BLaER1 treated with 17β-estradiol and CSF1 and Interleukin-3, amounts not matched to agents 10 nM and 100 nM (cell line): ENCODE measurements around the gene SARS1.
A peak's percentile ranks its signal among the peaks of the same experiment; 100 is the strongest.

ENCODE experiments used
- H3K27ac ChIP-seq, 11 experiments: shearing (Covaris generic); formaldehyde crosslinking; 2 replicates each; pipeline ENCODE4 v1.8.1; 2022
- H3K27me3 ChIP-seq, 11 experiments: shearing (Covaris generic); formaldehyde crosslinking; 2 replicates each; pipeline ENCODE4 v1.8.1; 2022
- H3K36me3 ChIP-seq, 11 experiments: shearing (Covaris generic); formaldehyde crosslinking; 2 replicates each; pipeline ENCODE4 v1.8.1; 2022
- H3K4me1 ChIP-seq, 10 experiments: shearing (Covaris generic); formaldehyde crosslinking; 2 replicates each; pipeline ENCODE4 v1.8.1; 2022
- H3K4me2 ChIP-seq, 11 experiments: shearing (Covaris generic); formaldehyde crosslinking; 2 replicates each; pipeline ENCODE4 v1.8.1; 2022
- H3K4me3 ChIP-seq, 10 experiments: shearing (Covaris generic); formaldehyde crosslinking; 2 replicates each; pipeline ENCODE4 v1.8.1; 2022
- H3K9ac ChIP-seq, 11 experiments: shearing (Covaris generic); formaldehyde crosslinking; 2 replicates each; pipeline ENCODE4 v1.8.1; 2022
- H3K9me3 ChIP-seq, 11 experiments: shearing (Covaris generic); formaldehyde crosslinking; replicated peaks in 1 of 11; 2 replicates each; pipeline ENCODE4 v1.8.1; 2022
- H4K20me1 ChIP-seq, 11 experiments: shearing (Covaris generic); formaldehyde crosslinking; 2 replicates each; pipeline ENCODE4 v1.8.1; 2022
- Cebpa-rat ChIP-seq, 11 experiments: shearing (Covaris generic); IDR thresholded peaks; 2 replicates each; pipeline ENCODE4 v1.8.1; 2022

SARS1 gene

DNA sequence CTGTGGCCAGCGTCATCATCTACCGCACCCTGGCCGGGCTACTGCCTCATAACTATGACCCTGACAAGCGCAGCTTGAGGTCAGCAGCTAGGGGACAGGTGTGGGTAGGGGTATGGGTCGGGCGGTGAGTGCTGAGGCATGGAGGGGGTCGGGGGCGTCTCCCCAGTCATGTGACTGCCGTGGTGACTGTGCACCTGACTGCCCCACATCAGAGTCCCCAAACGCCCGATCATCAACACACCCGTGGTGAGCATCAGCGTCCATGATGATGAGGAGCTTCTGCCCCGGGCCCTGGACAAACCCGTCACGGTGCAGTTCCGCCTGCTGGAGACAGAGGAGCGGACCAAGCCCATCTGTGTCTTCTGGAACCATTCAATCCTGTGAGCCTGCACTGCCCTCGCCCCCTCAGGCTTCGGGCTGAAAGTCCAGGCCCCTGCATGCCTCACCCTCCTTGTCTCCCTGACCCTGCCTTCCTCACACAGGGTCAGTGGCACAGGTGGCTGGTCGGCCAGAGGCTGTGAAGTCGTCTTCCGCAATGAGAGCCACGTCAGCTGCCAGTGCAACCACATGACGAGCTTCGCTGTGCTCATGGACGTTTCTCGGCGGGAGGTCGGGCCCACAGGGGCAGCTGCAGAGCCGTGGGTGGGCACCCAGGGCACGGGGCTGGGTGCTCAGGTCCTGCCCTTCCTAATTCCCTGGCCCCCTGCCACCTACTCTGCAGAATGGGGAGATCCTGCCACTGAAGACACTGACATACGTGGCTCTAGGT lies 55.7 kb downstream of the SARS1 start:
- H3K9ac ChIP-seq: no peak overlapping the region
- H3K4me2 ChIP-seq: no peak overlapping the region
- no peak overlapping the region for H3K4me3 ChIP-seq
- no peak for TF ChIP-seq Cebpa-rat (IDR thresholded peaks at IDR 0.05)
- no peak overlapping the region for H3K27ac ChIP-seq
- H3K4me1 ChIP-seq: peaks cover 11 to 30% (median 22%) of the 10 kb centered on the region in 10 experiments
- no peaks in the 10 kb centered on the region for H3K27me3 ChIP-seq
- peaks cover 0 to 6% (median 0%) of the 10 kb centered on the region in 11 experiments; a peak in 2 of 22 replicates for H4K20me1 ChIP-seq
- no peaks in the 10 kb centered on the region for H3K9me3 ChIP-seq
- peaks cover 0 to 67% (median 17%) of the 10 kb centered on the region in 11 experiments; a peak in 13 of 22 replicates for H3K36me3 ChIP-seq

DNA sequence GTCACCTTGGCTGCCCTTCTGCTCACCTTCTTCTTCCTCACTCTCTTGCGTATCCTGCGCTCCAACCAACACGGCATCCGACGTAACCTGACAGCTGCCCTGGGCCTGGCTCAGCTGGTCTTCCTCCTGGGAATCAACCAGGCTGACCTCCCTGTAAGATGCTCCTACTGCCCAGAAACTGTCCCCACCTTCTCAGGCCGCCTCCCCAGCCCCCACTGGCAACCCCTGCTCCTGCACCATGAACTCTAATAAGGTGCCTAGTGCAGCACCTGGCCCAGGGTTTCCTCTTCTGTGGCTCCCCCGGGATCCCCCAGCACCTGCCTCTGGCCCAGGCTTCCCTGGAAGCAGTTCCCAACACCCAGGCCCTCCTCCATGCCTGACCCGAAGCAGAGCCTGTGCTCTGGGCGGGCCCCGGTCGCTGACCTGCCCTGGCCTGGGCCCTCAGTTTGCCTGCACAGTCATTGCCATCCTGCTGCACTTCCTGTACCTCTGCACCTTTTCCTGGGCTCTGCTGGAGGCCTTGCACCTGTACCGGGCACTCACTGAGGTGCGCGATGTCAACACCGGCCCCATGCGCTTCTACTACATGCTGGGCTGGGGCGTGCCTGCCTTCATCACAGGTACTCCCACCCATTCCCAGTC lies 56.4 kb downstream of the SARS1 start:
- Histone ChIP-seq H3K4me3 (no peak overlapping the region), H3K9me3 (no peaks in the 10 kb centered on the region), H3K9ac (no peak overlapping the region), H3K4me2 (no peak overlapping the region), H3K27me3 (no peaks in the 10 kb centered on the region), H3K36me3 (peaks cover 0 to 60% (median 17%) of the 10 kb centered on the region in 11 experiments; a peak in 13 of 22 replicates), H3K4me1 (peaks cover 18 to 38% (median 29%) of the 10 kb centered on the region in 10 experiments), H4K20me1 (peaks cover 0 to 6% (median 0%) of the 10 kb centered on the region in 11 experiments; a peak in 2 of 22 replicates), H3K27ac (no peak overlapping the region)
- no peak for TF ChIP-seq Cebpa-rat (IDR thresholded peaks at IDR 0.05)

DNA sequence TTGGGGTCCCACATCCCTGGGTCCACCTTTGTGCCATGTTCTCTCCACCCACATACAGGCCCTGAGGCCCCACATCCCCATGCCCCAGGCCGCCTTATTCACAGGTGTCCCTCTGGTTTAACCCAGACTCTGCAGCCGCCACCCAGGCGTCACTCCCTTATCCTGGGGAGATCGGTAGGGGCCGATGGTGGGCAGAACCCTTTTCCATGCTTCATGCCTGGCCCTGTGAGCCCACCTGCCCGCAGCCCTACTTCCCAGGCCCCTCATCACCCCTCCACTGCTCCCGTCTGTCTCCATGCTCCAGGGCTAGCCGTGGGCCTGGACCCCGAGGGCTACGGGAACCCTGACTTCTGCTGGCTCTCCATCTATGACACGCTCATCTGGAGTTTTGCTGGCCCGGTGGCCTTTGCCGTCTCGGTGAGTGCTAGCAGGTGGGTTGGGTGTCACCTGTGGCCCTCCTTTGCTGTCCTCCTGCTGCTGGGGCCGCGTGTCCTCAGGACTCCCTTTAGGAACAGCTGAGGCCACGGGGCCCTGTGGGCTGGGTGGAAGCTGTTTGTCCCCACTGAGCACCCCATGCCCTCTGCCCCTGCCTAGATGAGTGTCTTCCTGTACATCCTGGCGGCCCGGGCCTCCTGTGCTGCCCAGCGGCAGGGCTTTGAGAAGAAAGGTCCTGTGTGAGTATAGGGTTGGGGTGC lies 57.1 kb downstream of the SARS1 start:
- Histone ChIP-seq H3K4me3 (no peak overlapping the region), H3K27me3 (no peaks in the 10 kb centered on the region), H3K9me3 (no peaks in the 10 kb centered on the region), H3K36me3 (peaks cover 0 to 53% (median 17%) of the 10 kb centered on the region in 11 experiments; a peak in 12 of 22 replicates), H3K4me2 (no peak overlapping the region), H3K4me1 (peaks cover 24 to 44% (median 33%) of the 10 kb centered on the region in 10 experiments), H4K20me1 (peaks cover 0 to 6% (median 0%) of the 10 kb centered on the region in 11 experiments; a peak in 2 of 22 replicates), H3K9ac (peak overlapping the region in 1 of 11 experiments; percentile 11; a peak in 1 of 22 replicates), H3K27ac (no peak overlapping the region)
- TF ChIP-seq Cebpa-rat (IDR thresholded peaks at IDR 0.05): no peak

GRCh38 chr1:109271458-109271857 lies 57.7 kb downstream of the SARS1 start:
- Histone ChIP-seq H4K20me1 (peaks cover 0 to 6% (median 0%) of the 10 kb centered on the region in 11 experiments; a peak in 2 of 22 replicates), H3K9me3 (no peaks in the 10 kb centered on the region), H3K4me3 (no peak overlapping the region), H3K9ac (peak overlapping the region in 1 of 11 experiments; percentile 11; a peak in 1 of 22 replicates), H3K27me3 (no peaks in the 10 kb centered on the region), H3K36me3 (peaks cover 0 to 48% (median 17%) of the 10 kb centered on the region in 11 experiments; a peak in 11 of 22 replicates), H3K27ac (no peak overlapping the region), H3K4me2 (no peak overlapping the region), H3K4me1 (peaks cover 24 to 46% (median 33%) of the 10 kb centered on the region in 10 experiments)
- no peak for TF ChIP-seq Cebpa-rat (IDR thresholded peaks at IDR 0.05)

GRCh38 chr1:109272021-109272799 lies 58.5 kb downstream of the SARS1 start:
- Histone ChIP-seq H3K9me3 (no peaks in the 10 kb centered on the region), H3K27me3 (no peaks in the 10 kb centered on the region), H4K20me1 (peaks cover 0 to 6% (median 0%) of the 10 kb centered on the region in 11 experiments; a peak in 2 of 22 replicates), H3K4me2 (no peak overlapping the region), H3K36me3 (peaks cover 0 to 48% (median 17%) of the 10 kb centered on the region in 11 experiments; a peak in 11 of 22 replicates), H3K4me3 (no peak overlapping the region), H3K9ac (peak overlapping the region in 4 of 11 experiments; percentile 3 to 38 (median 16); a peak in 2 of 22 replicates), H3K4me1 (peaks cover 26 to 41% (median 30%) of the 10 kb centered on the region in 10 experiments), H3K27ac (no peak overlapping the region; a peak in 1 of 22 replicates)
- no peak for TF ChIP-seq Cebpa-rat (IDR thresholded peaks at IDR 0.05)

GRCh38 chr1:109272831-109273547 lies 59.3 kb downstream of the SARS1 start:
- H3K27me3 ChIP-seq: no peaks in the 10 kb centered on the region
- peak overlapping the region in 3 of 11 experiments; percentile 3 to 10 (median 3); a peak in 1 of 22 replicates for H3K9ac ChIP-seq
- peak overlapping the region in 1 of 11 experiments; percentile 84; a peak in 1 of 22 replicates for H3K4me2 ChIP-seq
- TF ChIP-seq Cebpa-rat (IDR thresholded peaks at IDR 0.05): no peak
- H4K20me1 ChIP-seq: peaks cover 0 to 2% (median 0%) of the 10 kb centered on the region in 11 experiments; a peak in 2 of 22 replicates
- H3K4me1 ChIP-seq: peaks cover 19 to 41% (median 28%) of the 10 kb centered on the region in 10 experiments
- no peak overlapping the region; a peak in 1 of 22 replicates for H3K27ac ChIP-seq
- peaks cover 0 to 51% (median 21%) of the 10 kb centered on the region in 11 experiments; a peak in 14 of 22 replicates for H3K36me3 ChIP-seq
- H3K4me3 ChIP-seq: no peak overlapping the region
- H3K9me3 ChIP-seq: no peaks in the 10 kb centered on the region

- H3K9ac ChIP-seq: peak overlapping the region in 7 of 11 experiments; percentile 25 to 54 (median 48); a peak in 8 of 22 replicates
- H3K4me3 ChIP-seq: no peak overlapping the region
- H3K27ac ChIP-seq: peak overlapping the region in 3 of 11 experiments; percentile 26 to 58 (median 35); a peak in 5 of 22 replicates
- H3K9me3 ChIP-seq: no peaks in the 10 kb centered on the region
- no peak for TF ChIP-seq Cebpa-rat (IDR thresholded peaks at IDR 0.05)
- H3K4me2 ChIP-seq: peak overlapping the region; percentile 60 to 96 (median 82)
- H3K36me3 ChIP-seq: peaks cover 0 to 51% (median 25%) of the 10 kb centered on the region in 11 experiments; a peak in 17 of 22 replicates
- no peaks in the 10 kb centered on the region; a peak in 2 of 22 replicates for H4K20me1 ChIP-seq
- peaks cover 17 to 42% (median 28%) of the 10 kb centered on the region in 10 experiments for H3K4me1 ChIP-seq
- H3K27me3 ChIP-seq: no peaks in the 10 kb centered on the region
Observed at GRCh38 chr1:109273570-109274288, 60.0 kb downstream of the SARS1 start.
